Adrenal gland (tissue), 12 donors: ENCODE data around the gene RAPGEF3. TPM values are rescaled to one million over a fixed set of nuclear protein-coding genes. Genes with fewer than 3 reads are reported as not detected.

Experiments used
- DNase-seq, 7 donors: peaks; one replicate each; pipeline ENCODE4 v3.0.0-alpha.2; 2019 to 2020
- H3K27ac ChIP-seq, 5 donors: fragments of 200-600 bp; sonication (generic) in 4 of 5; 1 replicate in 3 of 5; 2 replicates in 2 of 5; pipeline versions ENCODE4 v1.5.1 to v1.8.0; 2016 to 2020; ENCODE audit warnings: mild to moderate bottlenecking in 1 of 5
- H3K27me3 ChIP-seq: fragments of 200-600 bp; 2 replicates; pipeline ENCODE4 v1.8.0; 2021
- H3K36me3 ChIP-seq, 2 donors: fragments of 200-600 bp; replicated peaks in 1 of 2; 1 replicate in 1 of 2; 2 replicates in 1 of 2; pipeline versions ENCODE4 v1.5.1 to v1.8.0; 2018 to 2022
- H3K4me1 ChIP-seq, 2 donors: fragments of 200-600 bp; replicated peaks in 1 of 2; 1 replicate in 1 of 2; 2 replicates in 1 of 2; pipeline versions ENCODE4 v1.5.1 to v1.8.0; 2018 to 2021
- H3K4me3 ChIP-seq, 4 donors: fragments of 200-600 bp; sonication (generic) in 3 of 4; one replicate each; pipeline ENCODE4 v1.5.1; 2016 to 2018
- H3K9me3 ChIP-seq, 3 donors: fragments of 200-600 bp; sonication (generic) in 1 of 3; replicated peaks in 1 of 3; 1 replicate in 2 of 3; 2 replicates in 1 of 3; pipeline versions ENCODE4 v1.5.1 to v1.8.0; 2016 to 2021
- POLR2A ChIP-seq, 2 donors: fragments of 450-650 bp; IDR thresholded peaks; one replicate each; pipeline ENCODE4 v1.6.1; 2017; ENCODE audit warnings: antibody characterized with exemption in 2 of 2, mild to moderate bottlenecking in 2 of 2, moderate library complexity in 1 of 2
- WGBS, 4 donors: extraction: QIAGEN DNeasy Blood & Tissue Kit in 2 of 4; methylation state at CpG; one replicate each; pipeline versions ENCODE4 v1.1.5 to v1.1.7; 2013 to 2017; 5-methylcytosine and 5-hydroxymethylcytosine counted together
- intact Hi-C, 2 donors: fragments of 100-400 bp; cut with DNase I; formaldehyde crosslinking; loops; one replicate each; pipeline versions ENCODE4 v1.14.1 to v1.15.0; 2022 to 2023
- polyA plus RNA-seq, 3 donors: library from polyadenylated mRNA; stranded (reverse); fragments of 200-250 nt in 2 of 3; fragments of 350-450 nt in 1 of 3; fragmentation: Illumina TruSeq in 1 of 3; extraction: RNeasy Lipid Tissue Mini Kit (QIAGEN cat#74804) in 1 of 3; gene quantifications; one replicate each; pipeline ENCODE4 v1.2.3, GENCODE V29; 2013 to 2014
- total RNA-seq, 9 donors: library from RNA; depleted of rRNA in 4 of 9; stranded (reverse); fragments of >200 nt in 4 of 9; fragments of 120-200 nt in 1 of 9; fragmentation: NEBNext Ultra II Directional in 1 of 9; extraction: Animal tissue kit (Norgen Biotek cat#: 25700) in 1 of 9; gene quantifications; one replicate each; pipeline versions ENCODE4 v1.1.0 to v1.2.4, GENCODE V29; 2013 to 2023
- TF ChIP-seq, protein P1 (sequence below), 6 experiments: fragments of 450-650 bp in 4 of 6; fragments of 200-600 bp in 2 of 6; sonication (generic) in 1 of 6; IDR thresholded peaks; 1 replicate in 5 of 6; 2 replicates in 1 of 6; pipeline versions ENCODE4 v1.5.1 to v1.8.0; 2016 to 2021; ENCODE audit warnings: antibody characterized with exemption in 6 of 6, mild to moderate bottlenecking in 2 of 6, moderate library complexity in 1 of 6
- donor health status: healthy with polysubstance abuse.
- donor health status: Bipolar disorder and iron deficiency.
- donor health status: DM: yes; HTN: yes; CAD: no.
- donor health status: DM: no; HTN: no; CAD: no.
- donor health status: DM: no; HTN: no; CAD: no.
- donor health status: DM: yes; HTN: yes; CAD: no.

RAPGEF3 gene
- total and polyA plus RNA-seq, 12 donors, result 1.4 to 69.4 (median 9.3) TPM

DNA sequence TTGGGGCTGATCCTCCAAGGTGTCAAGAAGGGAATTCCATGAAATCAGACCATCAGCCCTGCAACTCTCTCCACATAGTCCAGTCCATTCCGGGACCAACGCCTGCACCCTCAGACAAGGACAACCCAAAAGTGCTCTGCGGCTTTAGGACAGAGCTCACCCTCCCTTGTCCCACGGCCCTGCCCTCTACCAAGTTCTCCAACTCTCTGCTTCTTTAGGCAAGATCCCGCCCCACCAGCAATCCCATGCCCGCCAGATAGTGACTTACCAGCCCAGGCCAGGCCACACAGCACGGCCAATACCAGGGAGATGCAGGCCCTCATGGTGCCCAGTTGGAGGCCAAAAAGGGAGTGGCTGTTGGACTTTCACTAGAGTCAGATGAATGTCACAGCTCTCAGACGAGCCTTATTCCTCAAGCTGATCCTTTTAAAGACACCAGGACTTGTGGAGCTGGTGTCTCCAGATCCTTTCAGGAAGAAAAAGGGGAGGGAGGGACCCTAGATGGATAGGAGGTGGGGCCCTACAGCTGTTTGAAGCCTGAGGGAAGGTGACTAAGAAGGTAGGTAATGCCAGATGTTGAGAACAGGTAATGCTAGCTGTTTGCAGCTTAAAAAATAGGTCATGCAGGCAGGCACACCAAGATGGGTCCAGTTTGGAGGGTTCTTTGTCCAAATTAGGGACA lies 33.4 kb downstream of the RAPGEF3 start, which contains the start of gene ENDOU:
TSS of gene ENDOU (minus strand) at position 400 of the 682 bp plus-strand sequence. CDS start at position 323, 77 bp downstream.
- TF ChIP-seq, protein P1, sequence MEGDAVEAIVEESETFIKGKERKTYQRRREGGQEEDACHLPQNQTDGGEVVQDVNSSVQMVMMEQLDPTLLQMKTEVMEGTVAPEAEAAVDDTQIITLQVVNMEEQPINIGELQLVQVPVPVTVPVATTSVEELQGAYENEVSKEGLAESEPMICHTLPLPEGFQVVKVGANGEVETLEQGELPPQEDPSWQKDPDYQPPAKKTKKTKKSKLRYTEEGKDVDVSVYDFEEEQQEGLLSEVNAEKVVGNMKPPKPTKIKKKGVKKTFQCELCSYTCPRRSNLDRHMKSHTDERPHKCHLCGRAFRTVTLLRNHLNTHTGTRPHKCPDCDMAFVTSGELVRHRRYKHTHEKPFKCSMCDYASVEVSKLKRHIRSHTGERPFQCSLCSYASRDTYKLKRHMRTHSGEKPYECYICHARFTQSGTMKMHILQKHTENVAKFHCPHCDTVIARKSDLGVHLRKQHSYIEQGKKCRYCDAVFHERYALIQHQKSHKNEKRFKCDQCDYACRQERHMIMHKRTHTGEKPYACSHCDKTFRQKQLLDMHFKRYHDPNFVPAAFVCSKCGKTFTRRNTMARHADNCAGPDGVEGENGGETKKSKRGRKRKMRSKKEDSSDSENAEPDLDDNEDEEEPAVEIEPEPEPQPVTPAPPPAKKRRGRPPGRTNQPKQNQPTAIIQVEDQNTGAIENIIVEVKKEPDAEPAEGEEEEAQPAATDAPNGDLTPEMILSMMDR (IDR thresholded peaks at IDR 0.05), result no peak
- TF ChIP-seq POLR2A (IDR thresholded peaks at IDR 0.05), result no peak
- H3K27ac ChIP-seq, result no peak within 1 kb of the TSS
- intact Hi-C loops, result no loop called here
- H3K4me3 ChIP-seq, result no peak within 1 kb of the TSS
- no peaks in the 10 kb centered on the region for H3K9me3 ChIP-seq
- no peak for DNase-seq
- no peaks in the 10 kb centered on the region for H3K36me3 ChIP-seq
- H3K4me1 ChIP-seq, result no peaks in the 10 kb centered on the region
- no peaks in the 10 kb centered on the region for H3K27me3 ChIP-seq
- 87 to 98% (median 97%) methylated on average over 7 to 8 of the region's 8 CpGs for WGBS, 4 donors

- TF ChIP-seq POLR2A (IDR thresholded peaks at IDR 0.05), result no peak
- TF ChIP-seq, protein P1 (IDR thresholded peaks at IDR 0.05), result no peak
- Histone ChIP-seq H3K9me3 (no peaks in the 10 kb centered on the region), H3K4me3 (no peak overlapping the region), H3K36me3 (no peaks in the 10 kb centered on the region), H3K27me3 (no peaks in the 10 kb centered on the region), H3K4me1 (peaks cover under 1 to 4% of the 10 kb centered on the region in 2 donors), H3K27ac (no peak overlapping the region)
- WGBS, 4 donors, result 74 to 87% (median 79%) methylated on average over 5 of the region's 5 CpGs
- intact Hi-C loops, result loop anchor here in 1 of 2 donors (5.0 kb wide), 1 partner anchor 44 kb away; no protein-coding TSS in a partner anchor
- no peak for DNase-seq
These were observed 35.6 kb downstream of the RAPGEF3 start for GRCh38 chr12:47722941-47723631.

DNA sequence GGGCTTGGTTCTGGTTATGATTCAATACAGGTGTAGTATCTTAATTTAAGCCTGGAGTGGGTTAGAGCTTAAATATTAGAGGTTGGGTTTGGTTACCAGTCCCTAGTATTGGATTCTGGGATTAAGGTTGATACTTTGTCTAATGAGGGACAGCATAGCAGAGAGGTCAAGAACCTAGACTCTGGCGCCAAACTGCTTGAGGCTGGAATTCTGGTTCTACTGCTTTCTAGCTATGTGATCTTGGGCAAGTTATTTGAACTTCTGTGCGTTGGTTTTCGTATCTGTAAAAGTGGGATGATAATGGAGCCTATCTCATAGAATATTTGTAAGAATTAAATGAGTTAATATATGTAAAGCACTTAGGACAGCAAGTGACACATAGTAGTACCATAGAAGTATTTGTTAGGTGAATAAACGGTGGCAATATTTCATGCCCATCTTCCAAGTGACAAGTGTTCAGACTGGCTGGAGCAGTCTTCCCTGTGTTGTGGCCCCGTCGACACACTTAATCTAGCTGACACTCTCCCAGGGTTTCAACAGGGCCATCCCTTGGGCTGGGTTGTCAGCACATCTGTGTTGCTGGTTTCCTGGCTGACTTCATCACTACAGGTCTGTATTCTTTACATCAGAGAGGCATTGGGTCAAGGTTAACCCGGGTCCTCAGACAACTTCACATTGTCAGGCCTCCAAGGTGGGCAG lies 36.4 kb downstream of the RAPGEF3 start:
- intact Hi-C loops, result loop anchor here in 1 of 2 donors (5.0 kb wide), 1 partner anchor 45 kb away; no protein-coding TSS in a partner anchor
- H3K9me3 ChIP-seq, result no peaks in the 10 kb centered on the region
- WGBS, 4 donors, result 81 to 89% (median 86%) methylated on average over 5 to 7 of the region's 7 CpGs
- no peak overlapping the region for H3K27ac ChIP-seq
- peak in 1 of 7 donors; percentile 3 for DNase-seq
- no peaks in the 10 kb centered on the region for H3K27me3 ChIP-seq
- H3K4me3 ChIP-seq, result no peak overlapping the region
- peaks cover 9 to 12% of the 10 kb centered on the region in 2 donors for H3K4me1 ChIP-seq
- TF ChIP-seq, protein P1 (IDR thresholded peaks at IDR 0.05), result no peak
- no peak for TF ChIP-seq POLR2A (IDR thresholded peaks at IDR 0.05)
- no peaks in the 10 kb centered on the region for H3K36me3 ChIP-seq
